CD4-positive, alpha-beta T cell treated with Interleukin-6 for 4 hours (primary cell): ENCODE data around the gene PLAAT2.
A peak's percentile ranks its signal among the peaks of the same experiment; 100 is the strongest.

ENCODE experiments used
- DNase-seq: peaks from one replicate; pipeline ENCODE4 v3.0.0-alpha.2; 2020; ENCODE audit warnings: mixed read lengths

Gene PLAAT2

DNA sequence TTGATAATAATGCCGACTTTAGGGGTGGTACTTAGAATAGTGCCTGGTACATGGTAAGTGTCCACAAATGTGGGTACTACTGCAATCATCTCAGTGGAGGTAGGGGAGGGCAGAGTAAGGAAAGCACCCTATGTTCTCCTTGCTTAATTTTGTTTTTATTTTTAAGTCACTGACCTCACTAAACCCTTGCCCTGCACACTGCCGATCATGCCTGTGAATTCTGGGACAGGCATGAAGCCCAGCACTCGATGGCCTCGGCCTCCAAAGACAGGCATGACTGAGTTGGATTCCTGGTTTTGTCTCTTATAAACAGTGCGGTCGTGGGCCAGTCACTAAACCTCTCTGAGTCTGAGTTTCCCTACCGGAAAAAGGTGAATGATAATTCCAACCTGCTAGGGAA, 50.4 kb downstream of the PLAAT2 start:
- no peak for DNase-seq

DNA sequence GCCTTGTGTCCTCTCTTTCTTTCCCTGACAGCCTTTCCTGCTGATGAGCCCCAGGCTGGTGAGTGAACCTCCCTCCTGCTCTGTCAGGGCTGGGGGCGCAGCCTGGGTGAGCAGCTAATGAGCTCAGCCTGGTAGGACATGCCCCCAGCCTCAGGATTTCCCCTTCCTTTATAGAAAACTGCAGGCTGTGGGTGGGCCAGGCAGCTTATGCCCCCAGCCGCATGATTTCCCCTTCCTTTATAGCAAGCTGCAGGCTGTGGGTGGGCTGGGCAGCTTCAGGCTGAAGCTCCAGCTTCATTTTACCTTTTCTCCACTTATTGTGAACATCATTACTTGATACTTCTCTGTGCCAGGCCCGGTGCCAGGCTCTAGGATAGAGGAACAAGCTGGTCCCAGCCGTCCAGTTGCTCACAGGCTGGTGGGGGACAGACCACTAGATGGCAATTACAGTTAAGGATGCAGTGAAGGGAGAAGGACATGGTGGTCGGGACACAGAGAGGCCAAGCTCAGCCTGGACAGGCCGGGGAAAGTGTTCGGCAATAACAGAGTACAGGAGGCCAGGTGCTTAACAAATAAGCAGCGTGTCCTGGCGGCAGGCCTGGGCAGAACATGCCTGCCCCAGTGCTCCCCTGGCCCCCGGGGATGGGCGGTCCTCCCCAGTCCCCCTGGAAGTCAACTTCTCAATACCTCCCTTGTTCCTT, 52.0 kb downstream of the PLAAT2 start:
- no peak for DNase-seq

DNA sequence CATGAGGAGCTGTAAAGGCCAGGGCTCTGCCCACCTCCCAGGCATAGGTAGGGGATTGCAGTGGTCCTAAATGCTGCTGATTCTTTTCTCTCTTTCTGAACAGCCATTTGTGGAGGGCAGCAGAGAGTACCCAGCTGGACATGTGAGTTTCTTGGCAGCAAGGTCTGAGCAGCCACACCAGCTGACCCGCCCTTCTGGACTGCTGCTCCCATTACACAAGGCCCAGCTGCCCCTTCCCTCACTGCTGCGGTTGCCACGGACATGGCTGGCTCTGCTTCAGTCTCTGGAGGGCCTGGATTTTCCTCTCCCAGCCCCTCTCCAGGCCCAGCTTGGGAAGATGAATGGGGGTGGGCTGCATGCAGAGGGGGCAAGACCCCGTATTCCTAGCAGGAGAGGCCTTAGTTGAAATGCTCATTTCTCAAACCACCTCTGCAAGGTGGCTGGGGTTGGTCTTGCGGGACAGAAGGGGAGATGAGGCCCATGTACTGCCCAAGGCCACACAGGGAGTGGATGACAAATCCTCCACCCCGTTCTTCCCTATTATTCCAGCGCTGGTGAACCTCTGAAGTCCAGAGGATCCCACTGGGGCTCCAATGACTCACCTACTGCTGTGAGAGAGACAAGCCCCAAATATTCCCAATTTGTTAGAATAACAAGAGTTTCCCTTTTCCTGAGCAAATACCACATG, 52.7 kb downstream of the PLAAT2 start:
- no peak for DNase-seq

DNA sequence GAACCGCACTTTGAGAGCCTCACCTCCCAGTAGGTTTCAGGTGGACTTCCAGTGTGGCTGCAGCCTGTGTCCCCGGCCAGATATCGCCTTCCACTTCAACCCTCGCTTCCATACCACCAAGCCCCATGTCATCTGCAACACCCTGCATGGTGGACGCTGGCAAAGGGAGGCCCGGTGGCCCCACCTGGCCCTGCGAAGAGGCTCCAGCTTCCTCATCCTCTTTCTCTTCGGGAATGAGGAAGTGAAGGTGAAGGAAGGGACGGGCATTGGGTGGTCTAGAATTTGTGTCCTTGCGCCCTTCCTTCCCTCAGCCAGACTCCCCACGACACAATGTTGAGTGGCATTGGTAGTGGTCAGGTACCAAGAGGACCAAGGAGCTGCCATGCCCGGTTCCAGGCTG, 54.4 kb downstream of the PLAAT2 start:
- DNase-seq = no peak

DNA sequence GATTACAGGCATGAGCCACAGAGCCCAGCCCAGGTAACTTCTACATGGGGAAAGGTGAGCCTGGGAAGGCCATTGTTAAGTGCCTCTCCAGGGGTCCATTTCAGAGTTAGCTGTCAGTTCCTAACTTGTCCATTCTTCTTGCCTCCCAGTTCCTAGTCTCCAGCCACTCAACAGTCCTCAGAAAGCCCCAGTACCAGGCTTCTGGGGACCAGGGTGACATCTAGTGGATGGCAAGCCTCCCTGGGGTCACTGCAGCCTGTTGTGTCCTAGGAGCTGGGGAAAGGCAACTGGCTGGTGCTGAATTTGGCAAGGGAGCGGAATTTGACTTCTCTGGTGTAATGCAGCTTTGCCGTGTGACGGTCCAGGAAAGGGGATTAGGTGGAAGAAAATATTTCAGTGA, 55.2 kb downstream of the PLAAT2 start:
- DNase-seq = peak; percentile 21

DNA sequence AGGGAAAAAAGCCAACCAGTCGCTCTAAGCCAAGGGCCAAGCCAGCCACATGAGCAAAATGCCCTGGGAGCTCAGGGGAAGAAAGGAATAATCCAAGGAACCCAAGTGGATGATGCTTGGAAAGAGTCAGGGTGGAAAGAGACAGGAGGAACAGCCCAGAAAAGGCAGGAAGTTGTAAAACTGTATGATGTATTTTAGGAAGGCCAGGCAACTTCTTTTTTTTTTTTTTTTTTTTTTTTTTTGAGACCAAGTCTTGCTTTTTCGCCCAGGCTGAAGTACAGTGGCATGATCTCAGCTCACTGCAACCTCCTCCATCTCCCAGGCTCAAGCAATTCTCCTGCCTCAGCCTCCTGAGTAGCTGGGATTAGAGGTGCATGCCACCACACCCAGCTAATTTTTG, 55.7 kb downstream of the PLAAT2 start:
- no peak for DNase-seq

DNA sequence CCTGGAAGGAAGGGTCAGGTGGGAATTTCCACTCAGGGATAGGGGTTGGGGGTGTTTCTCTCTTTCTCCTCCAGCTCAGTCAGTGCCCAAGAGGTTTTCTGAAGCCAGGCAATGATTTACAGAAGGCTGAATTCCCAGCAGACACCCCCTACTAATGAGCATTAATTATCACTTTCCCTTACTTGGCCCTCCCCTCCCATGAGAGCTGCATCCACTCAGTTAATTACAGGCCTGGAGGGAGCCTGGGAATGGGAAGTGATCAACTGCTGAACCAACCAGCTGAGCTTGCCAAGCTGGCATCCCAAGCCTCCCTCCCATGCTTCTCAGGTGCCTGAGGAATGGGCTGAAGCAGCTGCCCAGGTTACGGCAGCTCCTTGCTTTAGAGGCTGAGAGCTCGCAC, 56.3 kb downstream of the PLAAT2 start:
- no peak for DNase-seq

DNA sequence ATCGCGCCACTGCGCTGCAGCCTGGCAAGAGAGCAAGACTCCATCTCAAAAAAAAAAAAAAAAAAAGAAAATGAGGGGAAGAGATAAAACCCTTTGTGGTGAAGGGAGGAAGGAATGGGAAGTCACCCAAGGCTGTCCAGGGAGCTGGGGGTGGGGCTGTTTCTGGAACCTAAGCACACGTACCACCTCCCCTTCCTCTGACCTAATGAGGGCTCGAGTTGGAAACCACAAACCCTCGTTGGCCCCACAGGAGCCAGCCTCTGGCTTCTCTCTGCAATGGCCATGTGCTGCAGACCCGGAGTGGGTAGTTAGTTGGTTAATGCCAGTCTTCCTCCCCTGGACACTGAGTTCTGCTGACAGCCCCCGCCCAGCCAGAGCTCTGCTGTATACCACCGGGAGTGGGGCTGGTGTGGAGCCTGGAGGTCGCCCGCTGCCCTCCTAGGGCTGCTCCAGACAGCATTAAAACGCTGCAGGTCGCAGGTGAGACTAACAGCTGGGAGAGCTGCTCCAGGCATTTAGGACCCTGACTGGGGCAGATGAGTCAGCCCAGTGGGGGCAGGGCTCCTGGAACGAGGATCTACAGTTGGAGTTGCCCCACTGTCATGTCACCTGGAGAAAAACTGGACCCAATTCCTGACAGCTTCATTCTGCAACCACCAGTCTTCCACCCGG, 57.2 kb downstream of the PLAAT2 start, which contains the start of gene LGALS12:
LGALS12 (plus strand) TSS at position 228 of the 672 bp plus-strand sequence; CDS start at position 603, 375 bp downstream.
- no peak for DNase-seq

DNA sequence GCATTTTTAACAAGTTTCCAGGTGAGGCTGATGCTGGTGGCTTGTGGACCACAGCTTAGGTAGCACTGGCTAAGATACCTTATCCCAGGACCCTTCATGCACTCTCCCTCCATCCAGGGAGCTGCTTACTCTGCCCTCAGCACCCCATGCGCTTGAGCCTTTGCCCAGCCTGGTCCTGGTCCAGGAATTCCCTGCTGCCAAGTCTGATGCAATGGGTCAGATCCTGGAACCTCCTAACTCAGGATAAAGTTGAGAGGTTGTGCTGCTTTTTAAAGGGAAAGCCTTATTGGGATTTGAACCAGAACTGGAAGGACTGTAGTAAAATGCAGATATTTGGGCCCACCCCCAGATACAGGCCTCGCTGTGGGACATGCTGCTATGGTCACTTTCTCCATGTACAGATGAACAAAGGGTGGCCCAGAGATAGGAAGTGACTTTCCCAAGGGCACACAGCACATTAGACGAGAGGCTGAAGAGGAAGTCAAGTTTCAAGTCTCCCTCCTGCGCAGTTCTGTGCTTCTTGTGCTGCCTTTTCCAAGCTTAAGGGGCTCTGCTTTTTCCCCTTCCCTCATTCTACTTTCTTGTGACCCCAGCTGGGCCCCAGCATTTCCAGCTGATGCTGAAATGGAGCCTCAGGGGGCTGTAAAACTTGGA, 58.1 kb downstream of the PLAAT2 start:
- DNase-seq = no peak

DNA sequence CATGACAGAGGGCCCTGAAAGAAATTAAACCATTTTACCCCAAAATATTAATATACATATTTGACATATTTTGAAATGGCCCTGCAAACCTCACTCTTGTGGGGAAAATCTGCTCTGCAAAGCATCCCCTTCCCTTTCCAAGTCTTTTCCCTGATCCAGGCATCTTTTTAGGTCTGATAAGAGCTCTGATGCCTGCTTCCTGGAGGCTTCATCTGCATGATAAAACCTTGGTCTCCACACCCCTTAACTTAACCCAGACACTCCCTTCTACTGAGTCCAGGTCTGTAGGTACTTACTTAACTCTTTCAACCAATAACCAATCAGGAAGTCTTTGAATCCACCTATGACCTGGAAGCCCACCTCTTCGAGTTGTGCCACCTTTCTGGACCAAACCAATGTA, 59.1 kb downstream of the PLAAT2 start:
- DNase-seq = no peak

DNA sequence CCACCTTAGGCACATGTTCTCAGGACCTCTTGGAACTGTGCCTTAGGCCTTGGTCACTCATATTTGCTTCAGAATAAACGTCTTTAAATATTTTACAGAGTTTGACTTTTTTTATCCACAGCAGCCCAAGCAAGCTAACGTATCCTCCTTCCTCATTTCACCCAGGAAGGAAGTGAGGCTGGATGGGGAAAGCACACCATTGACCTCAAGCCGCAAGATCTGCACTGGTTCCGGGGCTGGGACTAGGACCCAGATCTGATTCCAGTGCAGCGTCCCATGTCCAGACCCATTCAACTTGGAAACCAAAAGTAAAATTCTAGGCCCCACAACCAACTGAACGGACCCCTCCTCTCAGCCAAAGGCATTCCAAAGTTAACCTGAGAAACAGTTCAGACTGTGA, 59.7 kb downstream of the PLAAT2 start:
- DNase-seq = no peak
